GM21528 (cell line): ENCODE data around the gene ADAMTSL1.
A peak's percentile ranks its signal among the peaks of the same experiment; 100 is the strongest.
"Not testable (repeated sequence)": the region's sequence is repeated elsewhere in the genome, so short reads cannot be mapped to it uniquely, and the experiment has no call there.

Experiments used
- ATAC-seq: cut with Tn5 transposase; IDR thresholded peaks from one replicate; pipeline ENCODE4 v1.9.1; 2021; ENCODE audit warnings: mild to moderate bottlenecking, moderate library complexity; ENCODE audit not compliant: unreplicated experiment, low FRiP score

The ADAMTSL1 gene

DNA sequence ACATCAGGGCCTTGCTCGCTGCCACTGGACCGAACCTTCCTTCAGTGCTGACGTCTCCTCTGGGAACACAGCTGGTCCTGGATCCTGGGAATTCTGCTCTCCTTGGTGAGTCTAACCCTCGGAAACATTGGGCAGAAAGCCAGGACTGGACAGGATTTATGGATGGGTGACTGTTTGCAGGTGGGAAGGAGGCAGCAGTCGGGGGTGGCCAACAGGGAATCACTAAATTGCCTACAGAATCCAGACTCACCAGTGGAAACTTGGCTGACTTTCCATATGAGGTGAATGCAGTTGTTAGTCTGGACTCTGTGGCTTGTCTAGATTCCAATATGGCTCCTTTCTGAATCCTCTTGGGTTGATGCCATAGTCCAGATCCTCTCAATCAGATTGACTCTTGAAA is 355.9 kb downstream of the ADAMTSL1 start:
- ATAC-seq: no peak

DNA sequence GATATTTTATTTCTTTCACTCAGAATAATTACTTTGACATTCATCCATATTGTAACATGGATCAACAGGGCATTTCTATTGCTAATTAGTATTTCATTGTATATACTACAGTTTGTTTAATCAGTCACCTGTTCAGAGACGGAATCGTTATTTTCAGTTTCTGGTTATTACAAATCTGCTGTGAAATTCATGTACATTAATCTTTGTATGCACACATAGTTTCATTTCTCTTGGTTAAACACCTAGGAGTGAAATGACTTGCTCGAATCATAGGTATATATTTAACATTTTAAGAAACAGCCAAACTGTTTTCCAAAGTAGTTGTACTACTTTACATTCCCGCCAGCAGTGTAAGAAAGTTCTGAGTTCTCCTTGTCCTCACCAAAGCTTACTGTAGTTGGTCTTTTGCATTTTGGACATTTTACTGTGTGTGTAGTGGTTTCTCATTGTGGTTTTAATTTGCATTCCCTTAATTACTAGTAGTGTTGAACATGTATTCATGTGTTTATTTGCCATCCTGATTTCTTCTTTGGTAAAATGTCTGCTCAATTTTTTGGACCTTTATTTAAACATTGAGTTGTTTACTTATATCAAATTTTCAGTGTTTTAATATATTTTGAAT is 360.9 kb downstream of the ADAMTSL1 start:
- ATAC-seq: peak; percentile 70

GRCh38 chr9:18837402-18837801 is 363.4 kb downstream of the ADAMTSL1 start:
- no peak for ATAC-seq

DNA sequence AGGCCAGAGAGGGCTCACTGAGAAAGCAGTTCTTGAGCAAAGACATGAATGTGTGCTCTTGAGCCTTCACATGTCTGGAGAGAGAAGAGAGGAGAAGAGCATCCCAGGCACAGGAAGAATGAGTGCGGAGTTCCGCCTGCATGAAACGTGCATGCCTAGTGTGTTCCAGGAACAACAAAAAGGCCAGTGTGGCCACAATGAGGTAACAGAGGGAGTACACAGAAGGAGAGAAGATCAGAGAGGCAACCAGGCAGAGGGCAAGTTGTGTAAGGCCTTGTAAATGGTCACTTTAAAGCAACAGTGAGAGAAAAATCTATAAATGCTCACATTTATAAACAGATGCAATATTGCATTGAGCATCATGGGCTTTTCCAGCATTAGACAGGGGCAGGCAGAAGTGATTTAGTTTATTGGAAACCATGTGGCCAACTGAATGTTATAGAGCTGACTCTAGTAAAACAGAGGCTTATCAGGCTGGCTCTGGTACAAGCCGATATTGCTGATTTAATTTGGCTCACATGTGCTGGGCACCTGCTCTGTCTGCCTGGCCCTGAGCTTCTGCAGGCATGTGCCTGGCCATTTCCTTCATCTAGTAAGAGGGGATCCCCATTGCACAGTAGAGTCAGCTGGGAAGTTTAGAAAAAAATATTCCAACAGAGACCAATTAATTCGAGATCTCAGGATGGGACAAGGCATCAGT is 373.8 kb downstream of the ADAMTSL1 start:
- no peak for ATAC-seq

GRCh38 chr9:18848657-18849056 is 374.7 kb downstream of the ADAMTSL1 start:
- ATAC-seq: no peak

DNA sequence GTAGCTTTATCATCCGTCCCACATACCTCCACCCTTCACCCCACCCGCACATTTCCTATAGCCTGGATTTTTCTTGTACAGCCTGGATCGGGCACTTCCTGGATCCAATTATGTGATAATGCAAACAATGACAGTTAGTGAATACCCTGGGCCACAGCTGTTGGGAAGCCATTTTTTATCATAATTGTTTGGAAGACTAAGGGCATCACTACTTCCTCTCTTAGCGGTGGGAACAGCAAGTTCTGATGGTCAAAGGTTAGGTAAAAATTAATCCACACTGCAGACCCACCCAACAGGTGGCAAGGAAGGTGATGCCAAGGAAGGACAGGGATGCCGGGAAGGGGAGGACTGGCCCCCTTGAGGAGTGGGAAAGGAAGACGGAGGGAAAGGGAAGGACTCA is 375.3 kb downstream of the ADAMTSL1 start:
- ATAC-seq: no peak

- no peak for ATAC-seq
These were observed 376.1 kb downstream of the ADAMTSL1 start for GRCh38 chr9:18849890-18850677.

DNA sequence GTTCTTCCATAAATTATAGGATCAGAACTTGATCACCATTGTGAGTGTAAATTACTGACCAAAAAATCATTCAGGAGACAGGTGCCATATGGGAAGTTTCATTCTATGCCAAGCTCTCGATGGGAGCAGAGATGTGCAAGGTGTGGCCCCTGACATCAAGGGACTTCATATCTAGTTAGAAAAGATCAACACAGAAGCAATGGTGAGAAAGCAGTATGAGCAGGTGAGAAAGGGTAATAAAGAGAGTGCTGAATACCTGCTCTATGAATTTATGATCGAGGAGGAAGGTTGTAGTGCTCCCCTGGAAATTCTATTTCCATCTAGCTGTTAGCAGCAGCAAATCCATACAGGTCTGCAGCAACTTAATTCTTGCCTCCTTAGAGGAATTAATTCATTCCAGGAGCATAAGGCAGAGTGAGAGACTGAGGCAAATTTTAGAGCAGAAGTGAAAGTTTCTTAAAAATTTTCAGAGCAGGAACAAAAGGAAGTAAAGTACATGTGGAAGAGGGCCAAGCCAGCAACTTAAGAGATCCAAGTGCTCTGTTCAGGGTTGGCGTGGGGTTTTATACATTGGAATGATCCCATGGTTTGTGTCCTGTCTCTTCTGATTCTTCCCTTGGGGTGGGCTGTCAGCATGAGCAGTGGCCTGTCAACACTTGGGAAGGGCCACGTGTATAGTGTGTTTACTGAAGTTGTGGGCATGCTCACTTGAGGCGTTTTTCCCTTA is 377.3 kb downstream of the ADAMTSL1 start:
- no peak for ATAC-seq

- no peak for ATAC-seq
These were observed 381.7 kb downstream of the ADAMTSL1 start for GRCh38 chr9:18855656-18856055.

DNA sequence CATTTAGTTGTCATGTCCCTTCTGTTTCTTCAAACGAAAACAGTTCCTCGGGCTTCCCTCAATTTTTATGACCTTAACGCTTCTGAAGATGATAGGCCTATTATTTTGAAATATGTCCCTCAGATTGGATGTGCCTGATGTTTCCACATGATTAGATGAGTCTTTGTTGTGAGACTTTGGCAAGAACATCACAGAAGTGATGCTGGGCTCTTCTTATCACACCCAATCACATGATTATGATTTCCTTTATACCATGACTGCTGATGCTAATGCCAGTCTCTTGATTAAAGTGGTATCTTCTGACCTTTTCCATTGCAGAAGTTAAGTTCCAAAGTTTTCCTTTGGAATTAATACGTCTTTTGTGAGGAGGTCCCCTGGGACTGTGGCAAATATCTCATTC is 383.4 kb downstream of the ADAMTSL1 start:
- ATAC-seq: no peak

- ATAC-seq: no peak
These were observed 383.8 kb downstream of the ADAMTSL1 start for GRCh38 chr9:18857769-18858168.

DNA sequence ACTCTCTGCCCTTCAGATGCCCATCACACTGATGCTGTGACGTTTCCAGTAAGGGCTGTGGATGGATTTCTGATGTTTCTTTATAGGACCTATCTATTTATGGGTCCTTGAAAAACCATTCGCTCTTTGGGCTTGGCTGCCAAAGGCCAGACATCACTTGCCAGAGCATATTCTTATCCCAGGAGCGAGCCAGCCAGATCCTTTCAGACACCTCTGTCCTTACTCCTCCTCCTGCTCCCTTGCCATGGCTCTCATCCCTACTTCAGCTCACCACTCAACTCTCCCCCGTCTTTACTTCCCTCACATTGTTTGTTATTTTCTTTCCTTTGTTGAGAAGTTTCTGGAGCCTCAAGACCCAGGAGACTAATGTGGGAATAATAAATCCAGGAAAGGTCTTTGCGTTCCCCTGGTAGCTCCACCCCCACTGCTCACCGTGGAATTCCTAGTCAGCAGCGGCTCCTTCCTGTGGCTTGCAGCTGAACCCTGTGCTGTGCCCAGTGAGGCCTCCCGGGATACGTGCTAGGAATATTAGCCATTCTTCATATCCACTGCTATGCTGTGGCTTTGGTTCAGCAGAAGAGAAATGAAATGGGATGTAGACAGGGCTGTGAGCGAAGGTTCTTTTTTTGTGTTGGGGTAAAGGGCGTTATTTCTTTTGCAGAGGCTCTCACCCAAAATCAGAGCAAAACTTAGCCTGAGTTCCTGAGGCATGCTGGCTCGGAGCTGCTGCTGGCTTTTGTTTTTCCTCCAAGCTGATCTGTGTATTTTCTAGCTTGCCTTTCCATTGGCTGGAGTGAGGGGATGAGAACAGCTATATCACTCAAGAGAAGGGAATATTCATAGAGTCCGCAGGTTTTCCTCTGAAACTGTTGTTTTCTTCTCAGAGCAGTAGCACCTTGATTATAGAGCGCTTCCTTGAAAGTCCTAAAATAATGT is 387.9 kb downstream of the ADAMTSL1 start:
- ATAC-seq: no peak

DNA sequence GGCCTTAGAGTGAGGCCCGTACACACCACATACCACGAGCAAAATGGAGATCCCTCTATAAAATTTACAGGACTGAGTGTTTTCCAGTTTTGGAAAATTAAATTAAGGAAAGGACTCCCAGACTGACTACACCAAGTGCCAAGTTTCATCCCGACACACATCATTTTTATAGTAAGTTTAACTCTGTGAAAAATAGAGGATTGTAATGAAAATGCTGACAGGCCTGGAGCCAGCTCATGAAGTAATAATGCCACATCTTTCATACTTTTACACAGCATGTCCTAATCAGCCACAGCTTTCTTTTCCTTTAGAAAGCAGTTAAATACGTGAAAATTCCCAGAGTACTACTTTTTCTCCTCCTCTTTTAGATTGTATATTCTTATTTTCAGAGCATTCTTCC is 389.8 kb downstream of the ADAMTSL1 start:
- ATAC-seq: no peak

DNA sequence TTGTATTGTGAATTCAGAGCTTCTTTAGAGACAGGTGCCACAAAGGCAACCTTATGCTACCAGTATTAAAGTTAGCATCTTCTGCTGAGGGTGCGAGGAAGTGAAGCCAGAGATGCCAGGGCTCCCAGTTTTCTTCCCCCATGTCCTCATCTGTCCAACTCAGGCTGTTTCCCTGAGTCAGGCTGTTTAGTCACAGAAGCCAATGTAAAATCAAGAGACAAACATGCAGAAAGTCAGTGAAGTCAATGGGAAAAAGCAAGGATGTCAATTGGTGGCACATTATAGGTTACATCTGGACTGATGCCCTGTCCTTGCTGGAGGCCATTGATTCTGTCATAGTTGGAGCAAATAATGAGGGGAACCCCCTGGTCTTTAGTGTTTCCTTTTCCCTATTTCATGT is 390.6 kb downstream of the ADAMTSL1 start:
- ATAC-seq: no peak

- no peak for ATAC-seq
These were observed 391.6 kb downstream of the ADAMTSL1 start for GRCh38 chr9:18865542-18865941.

- ATAC-seq: no peak
These were observed 392.3 kb downstream of the ADAMTSL1 start for GRCh38 chr9:18866121-18866831.

DNA sequence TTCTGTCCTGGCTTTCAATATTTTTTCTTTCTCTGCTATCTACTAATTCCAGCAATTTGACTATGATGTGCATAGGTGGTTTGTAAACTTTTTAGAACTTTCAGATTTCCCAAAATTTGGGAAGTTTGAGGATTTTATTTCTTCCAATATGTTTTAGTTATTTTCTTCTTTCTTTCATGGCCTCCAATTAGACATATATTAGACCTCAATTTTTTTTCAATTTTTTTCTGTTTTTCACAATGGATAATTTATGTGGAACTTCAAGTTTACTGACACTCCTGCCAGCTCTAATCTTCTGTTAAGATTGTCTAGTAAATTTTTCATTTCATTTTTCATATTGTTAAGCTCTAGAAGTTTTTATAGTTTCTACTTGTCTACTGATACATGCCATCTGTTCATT is 395.8 kb downstream of the ADAMTSL1 start:
- no peak for ATAC-seq

DNA sequence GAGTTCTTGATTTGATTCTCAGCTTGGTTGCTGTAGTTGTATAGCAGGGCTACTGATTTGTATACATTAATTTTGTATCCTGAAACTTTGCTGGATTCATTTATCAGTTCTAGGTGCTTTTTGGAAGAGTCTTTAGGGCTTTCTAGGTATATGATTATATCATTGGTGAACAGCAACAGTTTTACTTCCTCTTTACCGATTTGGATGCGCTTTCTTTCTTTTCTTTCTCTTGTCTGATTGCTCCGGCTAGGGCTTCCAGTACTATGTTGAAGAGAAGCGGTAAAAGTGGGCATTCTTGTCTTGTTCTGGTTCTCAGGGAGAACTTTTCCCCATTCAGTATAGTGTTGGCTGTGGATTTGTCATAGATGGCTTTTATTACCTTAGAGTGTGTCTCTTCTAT is 400.1 kb downstream of the ADAMTSL1 start:
- ATAC-seq: no peak

DNA sequence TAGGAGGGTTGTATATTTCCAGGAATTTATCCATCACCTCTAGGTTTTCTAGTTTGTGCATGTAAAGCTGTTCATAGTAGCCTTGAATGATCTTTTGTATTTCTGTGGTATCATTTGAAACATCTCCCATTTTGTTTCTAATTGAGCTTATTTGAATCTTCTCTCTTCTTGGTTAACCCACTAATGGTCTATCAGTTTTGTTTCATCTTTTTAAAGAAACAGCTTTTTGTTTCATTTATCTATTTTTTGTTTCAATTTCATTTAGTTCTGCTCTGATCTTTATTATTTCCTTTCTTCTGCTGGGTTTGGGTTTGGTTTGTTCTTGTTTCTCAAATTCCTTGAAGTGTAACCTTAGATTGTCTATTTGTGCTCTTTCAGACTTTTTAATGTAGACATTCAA is 401.0 kb downstream of the ADAMTSL1 start:
- not testable (repeated sequence) for ATAC-seq
